Neural cell (in vitro differentiated cells): ENCODE data around the gene XXYLT1. TPM values are rescaled to one million over a fixed set of nuclear protein-coding genes. Genes with fewer than 3 reads are reported as not detected.

ENCODE experiments used
- H2AFZ ChIP-seq: fragments of 200-600, 300-800 bp; sonication (generic), shearing (Covaris generic); 2 replicates; pipeline ENCODE4 v1.6.0; 2014; ENCODE audit warnings: low read depth, mild to moderate bottlenecking, antibody characterized with exemption, low read length, moderate library complexity
- H3F3A ChIP-seq: fragments of 200-600 bp; shearing (Covaris generic); 2 replicates; pipeline ENCODE4 v1.6.1; 2016; ENCODE audit warnings: mild to moderate bottlenecking, moderate library complexity, mixed read lengths, antibody characterized with exemption, low read length; ENCODE audit not compliant: insufficient read depth, poor library complexity, severe bottlenecking
- H3K27ac ChIP-seq: fragments of 200-600, 300-800 bp; sonication (generic), shearing (Covaris generic); 2 replicates; pipeline ENCODE4 v1.5.1; 2014; ENCODE audit warnings: mild to moderate bottlenecking, low read length, moderate library complexity
- H3K27me3 ChIP-seq: fragments of 300-800, 200-600 bp; sonication (generic), shearing (Covaris generic); 2 replicates; pipeline ENCODE4 v1.6.0; 2014; ENCODE audit warnings: mild to moderate bottlenecking, low read depth, low read length, moderate library complexity; ENCODE audit not compliant: insufficient read depth
- H3K36me3 ChIP-seq: fragments of 300-800, 200-600 bp; sonication (generic), shearing (Covaris generic); 2 replicates; pipeline ENCODE4 v1.5.1; 2014; ENCODE audit warnings: mild to moderate bottlenecking, antibody characterized with exemption, low read length, moderate library complexity; ENCODE audit not compliant: insufficient read depth
- H3K4me2 ChIP-seq: fragments of 300-800, 200-600 bp; sonication (generic), shearing (Covaris generic); 2 replicates; pipeline ENCODE4 v1.6.0; 2014; ENCODE audit warnings: mild to moderate bottlenecking, low read length
- H3K4me3 ChIP-seq: fragments of 300-800, 200-600 bp; sonication (generic), shearing (Covaris generic); 2 replicates; pipeline ENCODE4 v1.5.1; 2014; ENCODE audit warnings: mild to moderate bottlenecking, low read length, moderate library complexity
- H3K79me2 ChIP-seq: fragments of 200-600 bp; shearing (Covaris generic); replicated peaks from 2 replicates; pipeline ENCODE4 v1.6.0; 2014; ENCODE audit warnings: mild to moderate bottlenecking, low read length, moderate library complexity; ENCODE audit not compliant: insufficient read depth
- H3K9ac ChIP-seq: fragments of 300-800, 200-600 bp; sonication (generic), shearing (Covaris generic); 2 replicates; pipeline ENCODE4 v1.6.1; 2016; ENCODE audit warnings: mild to moderate bottlenecking, low read length, mixed read lengths
- H3K9me2 ChIP-seq: fragments of 200-600 bp; shearing (Covaris generic); 2 replicates; pipeline ENCODE4 v1.6.1; 2016; ENCODE audit warnings: mild to moderate bottlenecking, low read length, mixed read lengths; ENCODE audit not compliant: insufficient read depth
- H3K9me3 ChIP-seq: fragments of 200-600, 300-800 bp; sonication (generic), shearing (Covaris generic); 2 replicates; pipeline ENCODE4 v1.6.1; 2016; ENCODE audit warnings: mild to moderate bottlenecking, mixed run types, low read length, moderate library complexity, mixed read lengths
- H4K20me1 ChIP-seq: fragments of 200-600 bp; shearing (Covaris generic); 2 replicates; pipeline ENCODE4 v1.6.1; 2016; ENCODE audit warnings: mild to moderate bottlenecking, mixed run types; ENCODE audit not compliant: insufficient read depth
- EP300 ChIP-seq: fragments of 450-650 bp; conservative IDR thresholded peaks from 2 replicates; pipeline ENCODE4 v1.6.1; 2014; ENCODE audit warnings: antibody characterized with exemption, mild to moderate bottlenecking, moderate library complexity; ENCODE audit not compliant: poor library complexity, severe bottlenecking
- EZH2 ChIP-seq: fragments of 200-600, 300-800 bp; shearing (Covaris generic), sonication (generic); IDR thresholded peaks from 2 replicates; pipeline ENCODE4 v1.6.1; 2014; ENCODE audit warnings: antibody characterized with exemption, low read length, borderline replicate concordance, mild to moderate bottlenecking; ENCODE audit not compliant: insufficient read depth, poor library complexity, severe bottlenecking
- MXI1 ChIP-seq: fragments of 450-650 bp; conservative IDR thresholded peaks from 2 replicates; pipeline ENCODE4 v1.6.1; 2014; ENCODE audit warnings: antibody characterized with exemption, mild to moderate bottlenecking; ENCODE audit not compliant: poor library complexity, severe bottlenecking
- POLR2AphosphoS5 ChIP-seq: IDR thresholded peaks from 2 replicates; pipeline ENCODE4 v1.6.1; 2012
- RAD21 ChIP-seq: fragments of 450-650 bp; conservative IDR thresholded peaks from 2 replicates; pipeline ENCODE4 v1.6.1; 2014; ENCODE audit warnings: antibody characterized with exemption, mild to moderate bottlenecking, moderate library complexity
- SMC3 ChIP-seq: fragments of 450-650 bp; conservative IDR thresholded peaks from 2 replicates; pipeline ENCODE4 v1.6.1; 2014; ENCODE audit warnings: antibody characterized with exemption, mild to moderate bottlenecking, moderate library complexity; ENCODE audit not compliant: poor library complexity
- TAF1 ChIP-seq: IDR thresholded peaks from 2 replicates; pipeline ENCODE4 v1.6.1; 2012; ENCODE audit warnings: low read depth
- polyA plus RNA-seq: library from polyadenylated mRNA; depleted of rRNA; stranded (reverse); fragments of >200 nt; gene quantifications from 2 replicates; pipeline ENCODE4 v1.2.3, GENCODE V29; 2014
- TF ChIP-seq, protein P1 (sequence below): fragments of 450-650 bp; IDR thresholded peaks from 2 replicates; pipeline ENCODE4 v1.5.1; 2014; ENCODE audit warnings: antibody characterized with exemption, mild to moderate bottlenecking, moderate library complexity; ENCODE audit not compliant: poor library complexity, severe bottlenecking
- TF ChIP-seq, protein P2 (sequence below): IDR thresholded peaks from 2 replicates; pipeline ENCODE4 v1.6.1; 2012; ENCODE audit warnings: borderline replicate concordance

Gene XXYLT1
- polyA plus RNA-seq, 1 donor from 2014 or later: 25.4 TPM

DNA sequence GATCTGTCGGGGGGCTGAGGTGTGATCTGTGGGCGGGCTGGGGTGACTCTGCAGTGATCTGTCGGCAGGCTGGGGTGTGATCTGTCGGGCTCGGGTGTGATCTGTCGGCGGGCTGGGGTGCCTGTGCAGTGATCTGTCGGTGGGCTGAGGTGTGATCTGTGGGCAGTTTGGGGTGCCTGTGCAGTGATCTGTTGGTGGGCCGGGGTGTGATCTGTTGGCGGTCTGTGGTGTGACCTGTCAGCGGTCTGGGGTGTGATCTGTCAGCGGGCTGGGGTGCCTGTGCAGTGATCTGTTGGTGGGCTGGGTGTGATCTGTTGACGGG lies 205.1 kb downstream of the XXYLT1 start:
- Histone ChIP-seq H3K9ac (no peak overlapping the region), H3K4me3 (no peak overlapping the region), H3K9me2 (no peaks in the 10 kb centered on the region), H3K27ac (no peak overlapping the region), H3K4me2 (no peak overlapping the region), H3K27me3 (no peaks in the 10 kb centered on the region), H3K36me3 (no peaks in the 10 kb centered on the region), H3K9me3 (no peaks in the 10 kb centered on the region), H3K79me2 (no peaks in the 10 kb centered on the region), H3F3A (no peaks in the 10 kb centered on the region), H4K20me1 (no peaks in the 10 kb centered on the region), H2AFZ (no peak overlapping the region)
- no peak for TF ChIP-seq TAF1
- TF ChIP-seq POLR2AphosphoS5: no peak
- TF ChIP-seq RAD21: no peak
- no peak for TF ChIP-seq SMC3
- no peak for TF ChIP-seq MXI1
- no peak for TF ChIP-seq EP300
- TF ChIP-seq, protein P1, sequence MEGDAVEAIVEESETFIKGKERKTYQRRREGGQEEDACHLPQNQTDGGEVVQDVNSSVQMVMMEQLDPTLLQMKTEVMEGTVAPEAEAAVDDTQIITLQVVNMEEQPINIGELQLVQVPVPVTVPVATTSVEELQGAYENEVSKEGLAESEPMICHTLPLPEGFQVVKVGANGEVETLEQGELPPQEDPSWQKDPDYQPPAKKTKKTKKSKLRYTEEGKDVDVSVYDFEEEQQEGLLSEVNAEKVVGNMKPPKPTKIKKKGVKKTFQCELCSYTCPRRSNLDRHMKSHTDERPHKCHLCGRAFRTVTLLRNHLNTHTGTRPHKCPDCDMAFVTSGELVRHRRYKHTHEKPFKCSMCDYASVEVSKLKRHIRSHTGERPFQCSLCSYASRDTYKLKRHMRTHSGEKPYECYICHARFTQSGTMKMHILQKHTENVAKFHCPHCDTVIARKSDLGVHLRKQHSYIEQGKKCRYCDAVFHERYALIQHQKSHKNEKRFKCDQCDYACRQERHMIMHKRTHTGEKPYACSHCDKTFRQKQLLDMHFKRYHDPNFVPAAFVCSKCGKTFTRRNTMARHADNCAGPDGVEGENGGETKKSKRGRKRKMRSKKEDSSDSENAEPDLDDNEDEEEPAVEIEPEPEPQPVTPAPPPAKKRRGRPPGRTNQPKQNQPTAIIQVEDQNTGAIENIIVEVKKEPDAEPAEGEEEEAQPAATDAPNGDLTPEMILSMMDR: no peak
- TF ChIP-seq, protein P2, sequence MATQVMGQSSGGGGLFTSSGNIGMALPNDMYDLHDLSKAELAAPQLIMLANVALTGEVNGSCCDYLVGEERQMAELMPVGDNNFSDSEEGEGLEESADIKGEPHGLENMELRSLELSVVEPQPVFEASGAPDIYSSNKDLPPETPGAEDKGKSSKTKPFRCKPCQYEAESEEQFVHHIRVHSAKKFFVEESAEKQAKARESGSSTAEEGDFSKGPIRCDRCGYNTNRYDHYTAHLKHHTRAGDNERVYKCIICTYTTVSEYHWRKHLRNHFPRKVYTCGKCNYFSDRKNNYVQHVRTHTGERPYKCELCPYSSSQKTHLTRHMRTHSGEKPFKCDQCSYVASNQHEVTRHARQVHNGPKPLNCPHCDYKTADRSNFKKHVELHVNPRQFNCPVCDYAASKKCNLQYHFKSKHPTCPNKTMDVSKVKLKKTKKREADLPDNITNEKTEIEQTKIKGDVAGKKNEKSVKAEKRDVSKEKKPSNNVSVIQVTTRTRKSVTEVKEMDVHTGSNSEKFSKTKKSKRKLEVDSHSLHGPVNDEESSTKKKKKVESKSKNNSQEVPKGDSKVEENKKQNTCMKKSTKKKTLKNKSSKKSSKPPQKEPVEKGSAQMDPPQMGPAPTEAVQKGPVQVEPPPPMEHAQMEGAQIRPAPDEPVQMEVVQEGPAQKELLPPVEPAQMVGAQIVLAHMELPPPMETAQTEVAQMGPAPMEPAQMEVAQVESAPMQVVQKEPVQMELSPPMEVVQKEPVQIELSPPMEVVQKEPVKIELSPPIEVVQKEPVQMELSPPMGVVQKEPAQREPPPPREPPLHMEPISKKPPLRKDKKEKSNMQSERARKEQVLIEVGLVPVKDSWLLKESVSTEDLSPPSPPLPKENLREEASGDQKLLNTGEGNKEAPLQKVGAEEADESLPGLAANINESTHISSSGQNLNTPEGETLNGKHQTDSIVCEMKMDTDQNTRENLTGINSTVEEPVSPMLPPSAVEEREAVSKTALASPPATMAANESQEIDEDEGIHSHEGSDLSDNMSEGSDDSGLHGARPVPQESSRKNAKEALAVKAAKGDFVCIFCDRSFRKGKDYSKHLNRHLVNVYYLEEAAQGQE: no peak
- TF ChIP-seq EZH2: no peak

GRCh38 chr3:195065142-195065863 lies 205.7 kb downstream of the XXYLT1 start:
- Histone ChIP-seq H4K20me1 (no peaks in the 10 kb centered on the region), H3F3A (no peaks in the 10 kb centered on the region), H3K27ac (no peak overlapping the region), H3K4me2 (no peak overlapping the region), H3K9me2 (no peaks in the 10 kb centered on the region), H3K27me3 (no peaks in the 10 kb centered on the region), H3K4me3 (no peak overlapping the region), H3K9me3 (no peaks in the 10 kb centered on the region), H3K36me3 (no peaks in the 10 kb centered on the region), H2AFZ (no peak overlapping the region), H3K9ac (no peak overlapping the region), H3K79me2 (no peaks in the 10 kb centered on the region)
- TF ChIP-seq SMC3: no peak
- no peak for TF ChIP-seq MXI1
- no peak for TF ChIP-seq EZH2
- TF ChIP-seq POLR2AphosphoS5: no peak
- TF ChIP-seq, protein P2: no peak
- TF ChIP-seq EP300: no peak
- TF ChIP-seq, protein P1: no peak
